Caco-2 (cell line): Measurements from ENCODE around the gene RBM18. TPM values are rescaled to one million over a fixed set of nuclear protein-coding genes. Genes with fewer than 3 reads are reported as not detected.

Experiments
- BruUV-seq: library from RNA; stranded (reverse); fragments of 400-500 nt; replicated peaks from 2 replicates; lab custom pipeline; 2021; lab: Mats Ljungman, UMichigan
- CTCF ChIA-PET: fragments of 300-600 bp; sonication (Branson Sonifier 250); formaldehyde crosslinking; loops from one replicate; lab custom pipeline; 2022; ENCODE audit warnings: antibody characterized with exemption; lab: Charles Lee
- POLR2A ChIA-PET: fragments of 300-600 bp; sonication (Branson Sonifier 250); formaldehyde crosslinking; loops from one replicate; lab custom pipeline; 2022; ENCODE audit warnings: antibody characterized with exemption; lab: Charles Lee
- DNase-seq, 2 experiments: peaks; one replicate each; pipeline versions ENCODE4 v3.0.0 to v3.0.0-alpha.2; 2020 to 2022
- H3K27me3 ChIP-seq: replicated peaks from 2 replicates; pipeline ENCODE4 v1.6.0; 2011; ENCODE audit warnings: low read length; ENCODE audit not compliant: control insufficient read depth, insufficient read depth
- H3K36me3 ChIP-seq: 2 replicates; pipeline ENCODE4 v1.5.1; 2011; ENCODE audit warnings: low read length; ENCODE audit not compliant: control insufficient read depth, insufficient read depth
- H3K4me1 ChIP-seq: fragments of 250-450 bp; sonication (Bioruptor Pico); 2 replicates; pipeline ENCODE4 v1.5.1; 2020; ENCODE audit warnings: mild to moderate bottlenecking
- H3K4me3 ChIP-seq: 2 replicates; pipeline ENCODE4 v1.5.1; 2011; ENCODE audit warnings: low read depth, mild to moderate bottlenecking, control low read depth, low read length
- H3K9me3 ChIP-seq: fragments of 250-450 bp; sonication (Bioruptor Pico); 2 replicates; pipeline ENCODE4 v1.5.1; 2020; ENCODE audit warnings: mild to moderate bottlenecking, moderate library complexity
- H3K27ac Mint-ChIP-seq: one replicate; pipeline ENCODE4 v1.8.0; 2022; ENCODE audit warnings: mixed read lengths; ENCODE audit not compliant: unreplicated experiment
- H3K27me3 Mint-ChIP-seq: one replicate; pipeline ENCODE4 v1.8.0; 2022; ENCODE audit warnings: mixed read lengths; ENCODE audit not compliant: insufficient read depth, unreplicated experiment
- H3K36me3 Mint-ChIP-seq: one replicate; pipeline ENCODE4 v1.8.0; 2022; ENCODE audit warnings: mild to moderate bottlenecking, mixed read lengths; ENCODE audit not compliant: insufficient read depth, unreplicated experiment
- H3K4me1 Mint-ChIP-seq: one replicate; pipeline ENCODE4 v1.8.0; 2022; ENCODE audit warnings: low read depth, mixed read lengths; ENCODE audit not compliant: unreplicated experiment
- H3K4me3 Mint-ChIP-seq: one replicate; pipeline ENCODE4 v1.8.0; 2022; ENCODE audit warnings: mild to moderate bottlenecking, moderate library complexity, mixed read lengths; ENCODE audit not compliant: unreplicated experiment
- H3K9me3 Mint-ChIP-seq: one replicate; pipeline ENCODE4 v1.8.0; 2022; ENCODE audit warnings: mixed read lengths; ENCODE audit not compliant: unreplicated experiment
- intact Hi-C: fragments of 100-400 bp; cut with micrococcal nuclease; formaldehyde crosslinking; loops from one replicate; pipeline ENCODE4 v1.10.0; 2022; ENCODE audit not compliant: unreplicated experiment
- total RNA-seq: library from RNA; stranded (reverse); gene quantifications from 2 replicates; pipeline ENCODE4 v1.2.3, GENCODE V29; 2022
- TF ChIP-seq, protein P1 (sequence below), 2 experiments: fragments of 200-600 bp in 1 of 2; IDR thresholded peaks; 1 replicate in 1 of 2; 2 replicates in 1 of 2; pipeline versions ENCODE4 v1.5.1 to v1.8.0; 2011 to 2022; ENCODE audit warnings: antibody characterized with exemption in 1 of 2, control low read depth in 1 of 2, inconsistent platforms in 1 of 2, low read depth in 1 of 2, low read length in 1 of 2, mild to moderate bottlenecking in 1 of 2, moderate library complexity in 1 of 2; ENCODE audit not compliant: insufficient read depth in 1 of 2, severe bottlenecking in 1 of 2, unreplicated experiment in 1 of 2

Gene RBM18
- total RNA-seq, 1 experiment from 2014 or later = 20.6 TPM

DNA sequence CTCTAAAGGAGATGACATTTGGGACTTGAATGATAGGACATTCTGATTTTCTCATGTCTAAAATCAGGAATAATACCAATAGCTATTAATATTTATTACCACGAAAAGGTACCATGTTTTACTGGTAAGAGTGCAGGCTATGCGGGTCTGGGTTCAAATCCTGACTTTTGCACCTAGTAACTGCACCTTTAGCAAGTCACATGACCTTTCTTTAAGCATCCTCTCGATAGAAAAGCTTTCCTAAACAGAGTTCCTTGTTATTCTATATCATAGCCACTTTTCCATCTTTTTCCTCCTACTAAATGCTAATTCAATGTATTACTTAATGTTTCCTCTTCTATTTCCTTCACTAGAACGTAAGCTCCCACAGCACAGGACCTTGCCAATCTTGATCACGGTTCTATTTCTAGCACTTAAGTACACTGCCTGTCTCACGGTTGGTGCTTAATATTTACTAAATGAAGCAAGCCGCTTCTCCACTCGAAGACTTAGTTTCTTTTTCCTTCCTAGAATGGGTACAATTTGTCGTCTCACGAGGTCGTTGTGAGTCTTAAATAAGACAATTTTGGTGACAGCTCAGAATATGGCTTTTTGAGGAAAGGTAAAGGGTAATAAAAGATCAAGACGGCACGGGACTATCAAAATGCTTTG is 816 bp downstream of the RBM18 start:
- H3K27me3 Mint-ChIP-seq = no peaks in the 10 kb centered on the region
- Histone ChIP-seq H3K9me3 (no peaks in the 10 kb centered on the region), H3K4me1 (0 out of 2 replicates have a peak, but pooled peaks cover 3% of the 10 kb centered on the region), H3K36me3 (no peaks in the 10 kb centered on the region; the same call in none of the 2 replicates), H3K27me3 (no peaks in the 10 kb centered on the region), H3K4me3 (peak overlapping the region; percentile 65)
- intact Hi-C loops = loop anchor here (1.0 to 2.0 kb wide), 2 partner anchors 49 to 86 kb away; no protein-coding TSS in a partner anchor
- H3K4me3 Mint-ChIP-seq = peak overlapping the region; percentile 87
- BruUV-seq = TSS peak; percentile 66
- DNase-seq = no peak
- ChIA-PET POLR2A (interaction anchor here (1.0 to 1.8 kb wide), 6 partner anchors 9 to 677 kb away, joined by 3 to 24 read pairs (median 4); partner anchors contain the start of genes MORN5, NDUFA8 and RABGAP1), CTCF (interaction anchor here (0.8 to 2.8 kb wide), 4 partner anchors 46 to 165 kb away, joined by 3 to 12 read pairs (median 7); no protein-coding TSS in a partner anchor)
- H3K27ac Mint-ChIP-seq = peak overlapping the region; percentile 99
- peaks cover 22% of the 10 kb centered on the region for H3K36me3 Mint-ChIP-seq
- TF ChIP-seq, protein P1, sequence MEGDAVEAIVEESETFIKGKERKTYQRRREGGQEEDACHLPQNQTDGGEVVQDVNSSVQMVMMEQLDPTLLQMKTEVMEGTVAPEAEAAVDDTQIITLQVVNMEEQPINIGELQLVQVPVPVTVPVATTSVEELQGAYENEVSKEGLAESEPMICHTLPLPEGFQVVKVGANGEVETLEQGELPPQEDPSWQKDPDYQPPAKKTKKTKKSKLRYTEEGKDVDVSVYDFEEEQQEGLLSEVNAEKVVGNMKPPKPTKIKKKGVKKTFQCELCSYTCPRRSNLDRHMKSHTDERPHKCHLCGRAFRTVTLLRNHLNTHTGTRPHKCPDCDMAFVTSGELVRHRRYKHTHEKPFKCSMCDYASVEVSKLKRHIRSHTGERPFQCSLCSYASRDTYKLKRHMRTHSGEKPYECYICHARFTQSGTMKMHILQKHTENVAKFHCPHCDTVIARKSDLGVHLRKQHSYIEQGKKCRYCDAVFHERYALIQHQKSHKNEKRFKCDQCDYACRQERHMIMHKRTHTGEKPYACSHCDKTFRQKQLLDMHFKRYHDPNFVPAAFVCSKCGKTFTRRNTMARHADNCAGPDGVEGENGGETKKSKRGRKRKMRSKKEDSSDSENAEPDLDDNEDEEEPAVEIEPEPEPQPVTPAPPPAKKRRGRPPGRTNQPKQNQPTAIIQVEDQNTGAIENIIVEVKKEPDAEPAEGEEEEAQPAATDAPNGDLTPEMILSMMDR (IDR thresholded peaks at IDR 0.05; ENCODE audit: insufficient read depth in 1 of 2, low read depth in 1 of 2, low read length in 1 of 2, severe bottlenecking in 1 of 2, unreplicated experiment in 1 of 2) = no peak
- peaks cover 28% of the 10 kb centered on the region for H3K4me1 Mint-ChIP-seq
- no peaks in the 10 kb centered on the region for H3K9me3 Mint-ChIP-seq

DNA sequence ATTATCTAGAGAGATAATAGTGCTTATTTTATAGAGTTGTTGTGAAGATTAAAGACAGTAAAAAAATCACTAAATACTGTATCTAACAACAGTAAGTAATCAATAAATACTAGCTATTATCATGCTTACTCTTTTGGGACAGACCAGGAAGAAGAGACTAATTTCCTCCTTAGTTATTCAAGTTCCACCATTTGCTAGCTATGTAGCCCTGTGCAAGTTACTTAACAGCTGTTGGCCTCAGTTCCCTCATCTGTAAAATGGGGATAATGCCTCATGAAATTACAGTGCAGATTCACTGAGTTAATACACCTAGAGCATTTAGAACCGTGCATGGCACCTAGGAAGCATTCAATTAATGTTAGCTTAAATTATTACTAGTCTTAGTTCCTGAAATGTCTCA is 2.6 kb downstream of the RBM18 start:
- Histone ChIP-seq H3K4me1 (0 out of 2 replicates have a peak, but pooled peaks cover 3% of the 10 kb centered on the region), H3K9me3 (no peaks in the 10 kb centered on the region), H3K27me3 (no peaks in the 10 kb centered on the region), H3K36me3 (no peaks in the 10 kb centered on the region; the same call in none of the 2 replicates), H3K4me3 (no peak overlapping the region)
- H3K36me3 Mint-ChIP-seq = peaks cover 29% of the 10 kb centered on the region
- intact Hi-C loops = no loop called here
- POLR2A ChIA-PET = no interaction called here
- H3K27ac Mint-ChIP-seq = no peak overlapping the region
- TF ChIP-seq, protein P1 (IDR thresholded peaks at IDR 0.05; ENCODE audit: insufficient read depth in 1 of 2, low read depth in 1 of 2, low read length in 1 of 2, severe bottlenecking in 1 of 2, unreplicated experiment in 1 of 2) = no peak
- no peak overlapping the region for H3K4me3 Mint-ChIP-seq
- CTCF ChIA-PET = no interaction called here
- H3K9me3 Mint-ChIP-seq = no peaks in the 10 kb centered on the region
- no TSS peak for BruUV-seq
- no peaks in the 10 kb centered on the region for H3K27me3 Mint-ChIP-seq
- peaks cover 28% of the 10 kb centered on the region for H3K4me1 Mint-ChIP-seq
- no peak for DNase-seq

DNA sequence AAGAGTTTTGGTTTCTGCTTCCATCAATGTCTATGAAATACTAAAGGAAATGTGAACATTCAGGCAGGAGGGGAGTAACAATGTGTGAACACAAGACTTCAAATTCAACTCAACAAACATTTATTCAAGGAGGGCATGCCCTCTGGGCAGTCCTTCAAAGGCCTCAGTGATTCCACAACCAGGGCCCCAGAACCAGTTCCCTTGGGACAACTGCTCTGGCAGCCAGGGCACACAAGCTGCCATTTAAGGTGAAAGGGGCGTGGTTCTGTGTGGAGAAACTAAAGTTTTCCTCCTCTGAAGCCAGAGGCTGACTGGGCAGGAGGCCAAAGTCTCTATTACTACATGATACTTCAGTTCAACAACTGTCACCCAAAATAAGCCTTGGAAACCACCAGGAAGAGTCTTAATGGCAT is 3.2 kb downstream of the RBM18 start:
- ChIA-PET CTCF (no interaction called here), POLR2A (no interaction called here)
- BruUV-seq = no TSS peak
- DNase-seq = peak; percentile 29 to 47
- TF ChIP-seq, protein P1 (IDR thresholded peaks at IDR 0.05; ENCODE audit: insufficient read depth in 1 of 2, low read depth in 1 of 2, low read length in 1 of 2, severe bottlenecking in 1 of 2, unreplicated experiment in 1 of 2) = no peak
- H3K36me3 ChIP-seq = no peaks in the 10 kb centered on the region; the same call in none of the 2 replicates
- no peak overlapping the region for H3K4me3 ChIP-seq
- peaks cover 29% of the 10 kb centered on the region for H3K36me3 Mint-ChIP-seq
- H3K27me3 ChIP-seq = no peaks in the 10 kb centered on the region
- H3K27ac Mint-ChIP-seq = no peak overlapping the region
- no peaks in the 10 kb centered on the region for H3K9me3 Mint-ChIP-seq
- peaks cover 28% of the 10 kb centered on the region for H3K4me1 Mint-ChIP-seq
- intact Hi-C loops = no loop called here
- H3K4me3 Mint-ChIP-seq = no peak overlapping the region
- H3K9me3 ChIP-seq = no peaks in the 10 kb centered on the region
- no peaks in the 10 kb centered on the region for H3K27me3 Mint-ChIP-seq
- 0 out of 2 replicates have a peak, but pooled peaks cover 3% of the 10 kb centered on the region for H3K4me1 ChIP-seq
